NT2/D1 (cell line): ENCODE measurements around the gene MFSD6.

Source experiments
- SUZ12 ChIP-seq: IDR thresholded peaks from 2 replicates; pipeline ENCODE4 v1.6.1; 2011; ENCODE audit not compliant: insufficient read length, insufficient read depth; ENCODE audit errors: extremely low read depth
- YY1 ChIP-seq: IDR thresholded peaks from 2 replicates; pipeline ENCODE4 v1.6.1; 2011; ENCODE audit not compliant: insufficient read length, insufficient read depth
- ZNF274 ChIP-seq: IDR thresholded peaks from 2 replicates; pipeline ENCODE4 v1.6.1; 2011; ENCODE audit warnings: mild to moderate bottlenecking, low read depth, low read length

DNA sequence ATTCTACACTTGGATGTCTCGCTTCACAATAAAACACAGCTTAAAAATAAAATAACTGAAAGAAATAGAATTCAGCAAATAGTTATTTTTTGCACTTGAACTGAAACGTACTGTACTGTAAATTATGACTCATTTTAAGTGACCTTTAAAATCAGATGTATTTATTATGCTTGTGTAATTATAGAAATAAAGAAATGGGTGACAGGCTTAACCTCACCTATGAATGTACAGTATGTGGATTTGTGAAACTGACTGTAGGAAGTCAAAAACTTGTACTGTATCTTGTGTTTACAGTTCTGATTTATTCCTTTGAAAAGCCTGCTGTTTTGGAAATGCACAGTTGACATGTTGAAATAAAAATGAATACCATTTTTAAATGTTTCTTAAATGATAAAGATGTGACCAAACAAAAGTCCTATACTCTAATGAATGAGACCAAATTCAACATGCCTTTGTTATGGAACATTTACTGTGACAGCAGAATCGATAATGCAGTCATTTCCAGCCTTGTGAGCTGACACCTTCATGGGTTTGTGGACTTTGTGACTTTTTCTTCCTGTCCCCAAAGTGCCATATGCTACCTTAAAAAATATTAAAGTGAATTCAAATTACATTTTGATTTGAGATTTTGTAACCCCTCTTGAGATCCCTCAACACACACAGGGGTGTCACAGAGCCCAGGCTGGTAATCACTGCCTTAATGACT lies 93.7 kb downstream of the MFSD6 start:
- TF ChIP-seq YY1 (no peak), ZNF274 (no peak), SUZ12 (no peak)
